ENCODE data around the gene ING4.

The ING4 gene

GRCh38 chr12:6635375-6635855 is 27.5 kb downstream of the ING4 start:
- no peak for DNase-seq (ENCODE audit: insufficient read length, low spot score)
- FAIRE-seq = no peak
- no peak for TF ChIP-seq CTCF (IDR thresholded peaks at IDR 0.05; ENCODE audit: insufficient read depth, missing control alignments)

DNA sequence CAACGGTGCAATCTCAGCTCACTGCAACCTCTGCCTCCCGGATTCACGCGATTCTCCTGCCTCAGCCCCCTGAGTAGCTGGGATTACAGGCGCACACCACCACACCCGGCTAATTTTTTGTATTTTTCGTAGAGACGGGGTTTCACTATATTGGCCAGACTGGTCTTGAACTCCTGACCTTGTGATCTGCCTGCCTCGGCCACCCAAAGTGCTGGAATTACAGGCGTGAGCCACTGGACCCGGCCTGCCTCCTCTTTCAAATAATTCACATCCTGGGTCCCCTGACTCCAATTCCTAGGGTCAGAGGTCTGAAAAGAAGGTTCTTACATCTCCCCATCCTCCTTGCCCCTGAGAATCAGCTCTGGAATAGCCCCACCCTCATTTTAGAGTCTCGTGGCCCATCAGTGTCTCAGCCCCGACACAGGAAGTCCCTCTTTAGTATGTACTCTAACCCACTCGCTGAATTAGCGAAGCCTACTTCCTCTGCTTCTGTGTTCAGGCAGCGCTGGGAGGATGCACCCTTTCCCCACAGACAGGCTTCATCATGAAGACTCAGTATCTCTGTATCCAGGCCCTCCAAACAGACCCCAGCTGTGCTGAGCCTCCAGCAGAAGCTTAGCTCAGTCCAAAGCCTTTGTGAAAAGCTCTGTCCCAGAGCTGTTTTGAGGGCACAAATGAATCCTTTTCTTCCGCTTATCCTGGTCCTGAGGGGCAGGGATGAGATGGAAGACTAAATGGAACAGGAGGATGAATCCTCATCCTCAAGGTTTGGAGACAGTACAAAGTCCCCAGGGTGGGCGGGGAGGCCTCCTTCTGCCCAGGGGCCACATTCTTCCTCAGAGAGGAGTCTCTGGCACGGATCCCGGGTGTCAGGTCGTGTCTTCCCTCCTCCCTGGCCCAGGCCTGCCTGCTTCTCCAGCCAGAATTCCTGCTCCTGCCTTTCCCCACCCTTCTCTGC is 30.6 kb downstream of the ING4 start:
- TF ChIP-seq CTCF (IDR thresholded peaks at IDR 0.05; ENCODE audit: insufficient read depth, missing control alignments) = no peak
- DNase-seq (ENCODE audit: insufficient read length, low spot score) (no peak), FAIRE-seq (no peak)

DNA sequence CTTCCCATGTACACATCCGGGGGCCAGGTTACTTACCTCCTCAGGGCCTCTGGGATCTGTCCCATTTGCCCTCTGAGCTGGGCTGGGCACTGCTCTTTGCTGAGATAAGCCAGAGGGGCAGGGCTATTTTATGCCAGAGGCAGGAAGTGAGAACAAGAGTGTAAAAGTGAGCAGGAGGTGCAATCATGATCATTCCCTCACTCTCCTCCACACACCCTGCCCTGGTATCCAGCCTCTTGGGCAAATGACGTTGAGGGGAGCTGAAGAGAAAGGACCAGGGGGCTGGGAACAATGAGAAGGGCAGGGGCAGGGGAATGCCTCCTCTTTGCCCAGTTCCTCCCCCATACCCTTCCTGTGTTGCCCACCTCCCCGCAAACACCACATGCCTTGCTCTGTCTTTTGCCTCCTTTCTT is 31.4 kb downstream of the ING4 start:
- no peak for TF ChIP-seq CTCF (IDR thresholded peaks at IDR 0.05; ENCODE audit: insufficient read depth, missing control alignments)
- no peak for FAIRE-seq

GRCh38 chr12:6630736-6631135 is 32.2 kb downstream of the ING4 start:
- TF ChIP-seq CTCF (IDR thresholded peaks at IDR 0.05; ENCODE audit: insufficient read depth, missing control alignments) = no peak
- FAIRE-seq (no peak), DNase-seq (ENCODE audit: insufficient read length, low spot score) (no peak)

More for the DNA sequence above, 31.4 kb downstream of the ING4 start:
- DNase-seq (ENCODE audit: insufficient read length, low spot score) = no peak

GRCh38 chr12:6627616-6628015 is 35.3 kb downstream of the ING4 start:
- DNase-seq (ENCODE audit: insufficient read length, low spot score) = no peak
- TF ChIP-seq CTCF (IDR thresholded peaks at IDR 0.05; ENCODE audit: insufficient read depth, missing control alignments) = no peak
- no peak for FAIRE-seq

DNA sequence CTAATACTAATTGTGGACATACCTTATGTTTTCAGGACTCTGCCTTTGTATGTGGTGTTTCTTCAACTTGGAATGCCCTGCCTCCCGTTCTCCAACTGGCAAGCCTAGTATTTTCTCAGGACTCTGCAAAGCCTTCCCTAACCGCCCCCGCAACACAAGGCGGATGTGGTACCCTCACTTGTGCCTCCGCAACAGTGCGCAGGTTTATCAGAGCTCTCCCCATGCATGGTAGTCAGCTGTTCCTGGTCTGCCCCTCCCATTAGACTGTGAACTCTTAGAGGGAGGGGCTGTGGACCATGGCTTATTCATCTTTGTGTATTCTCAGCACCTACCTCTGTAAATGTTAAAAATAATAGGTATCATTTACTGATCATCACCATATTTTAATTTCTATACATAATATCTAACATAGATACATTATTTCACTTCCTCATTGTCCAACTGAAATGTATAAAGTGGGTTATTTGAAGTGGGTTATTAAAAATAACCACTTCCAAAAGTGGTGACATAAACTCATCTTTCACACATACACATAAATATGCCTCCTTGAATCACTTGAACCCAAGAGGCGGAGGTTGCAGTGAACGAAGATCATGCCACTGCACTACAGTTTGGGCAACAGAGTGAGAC is 36.1 kb downstream of the ING4 start:
- DNase-seq (ENCODE audit: insufficient read length, low spot score) (no peak), FAIRE-seq (no peak)
- no peak for TF ChIP-seq CTCF (IDR thresholded peaks at IDR 0.05; ENCODE audit: insufficient read depth, missing control alignments)
